ENCODE results near the gene DCX. TPM values are rescaled to one million over a fixed set of nuclear protein-coding genes. Genes with fewer than 3 reads are reported as not detected.

DCX gene
- total and polyA plus RNA-seq, 9 of the 15 experiments (the other 6 are each of a cell fraction or from before 2014, with no cell fraction given), result not detected

DNA sequence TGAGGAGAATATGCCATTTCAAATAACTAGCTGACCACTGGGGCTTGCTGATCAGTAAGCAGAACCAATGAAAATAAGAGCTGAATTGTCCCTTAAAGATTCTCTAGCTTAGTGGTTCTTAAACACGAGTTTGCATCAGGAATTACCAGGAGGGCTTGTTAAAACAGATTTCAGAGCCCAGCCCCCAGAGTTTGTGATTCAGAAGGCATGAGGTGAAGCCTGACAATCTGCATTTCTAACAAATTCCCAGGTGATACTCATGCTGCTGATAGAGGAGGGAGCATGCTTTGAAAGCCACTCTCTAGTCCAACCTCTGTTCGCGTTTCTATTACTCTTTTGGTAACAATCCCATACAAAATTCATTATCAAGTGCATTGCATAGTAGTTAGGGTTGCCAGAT lies 35.5 kb downstream of the DCX start:
- POLR2A ChIA-PET, result no interaction called here
- in situ Hi-C loops (cut with MboI), result no loop called here
- ATAC-seq, result no peak
- intact Hi-C loops (cut with micrococcal nuclease), result no loop called here
- H3K4me3 ChIP-seq, result no peak overlapping the region
- H2AFZ ChIP-seq (ENCODE audit: low read depth, low read length), result no peak overlapping the region
- H3K79me2 ChIP-seq (ENCODE audit: control insufficient read depth, insufficient read depth, low read length), result no peaks in the 10 kb centered on the region
- 0% methylated on average over 3 of the region's 3 CpGs for WGBS (ENCODE audit: insufficient coverage, low coverage, missing lambda C conversion rate)
- no peak for FAIRE-seq
- H3K9me3 ChIP-seq (replicated peaks; ENCODE audit: control insufficient read depth, insufficient read depth, low read depth, low read length), result no peaks in the 10 kb centered on the region
- no peak overlapping the region for H3K27ac ChIP-seq (ENCODE audit: extremely low read depth, low read depth, low read length)
- H4K20me1 ChIP-seq (replicated peaks; ENCODE audit: control insufficient read depth, insufficient read depth, low read length), result no peaks in the 10 kb centered on the region
- no peak for DNase-seq (ENCODE audit: extremely low read depth in 1 of 4, low spot score in 3 of 4)
- no peak for TF ChIP-seq CREB1 (IDR thresholded peaks at IDR 0.05)
- TF ChIP-seq CREB1 (CRISPR knock-in tag; IDR thresholded peaks at IDR 0.05), result no peak
- no peak for TF ChIP-seq ZNF830 (CRISPR knock-in tag; IDR thresholded peaks at IDR 0.05)
- TF ChIP-seq HIVEP1 (CRISPR knock-in tag; IDR thresholded peaks at IDR 0.05), result no peak
- no peak for TF ChIP-seq E2F5 (CRISPR knock-in tag; IDR thresholded peaks at IDR 0.05)
- TF ChIP-seq USF1 (CRISPR knock-in tag; IDR thresholded peaks at IDR 0.05), result no peak
- no peak for TF ChIP-seq POLR2G (IDR thresholded peaks at IDR 0.05; ENCODE audit: low read depth, low read length)
- no peak for TF ChIP-seq SMARCC2 (IDR thresholded peaks at IDR 0.05; ENCODE audit: low read depth)
- TF ChIP-seq CHD4 (IDR thresholded peaks at IDR 0.05; ENCODE audit: insufficient read depth, insufficient replicate concordance, low read depth, low read length, poor library complexity, severe bottlenecking), result no peak
- no peak for TF ChIP-seq ARID1B (IDR thresholded peaks at IDR 0.05)
- no peak for TF ChIP-seq FIP1L1 (IDR thresholded peaks at IDR 0.05; ENCODE audit: low read depth, low read length, poor library complexity, severe bottlenecking)
- TF ChIP-seq IRF9 (tag; IDR thresholded peaks at IDR 0.05), result no peak
- TF ChIP-seq ZNF717 (CRISPR knock-in tag; IDR thresholded peaks at IDR 0.05), result no peak
- no peak for TF ChIP-seq EP300 (IDR thresholded peaks at IDR 0.05; ENCODE audit: low read length)
- no peak for TF ChIP-seq CBX2 (IDR thresholded peaks at IDR 0.05; ENCODE audit: insufficient read depth, low read length, poor library complexity, severe bottlenecking)
- no peak for TF ChIP-seq NCOA1 (IDR thresholded peaks at IDR 0.05; ENCODE audit: low read depth)
- no peak overlapping the region for H3K4me2 ChIP-seq (ENCODE audit: insufficient read depth, low read length)
- no peaks in the 10 kb centered on the region for H3K36me3 ChIP-seq (ENCODE audit: control insufficient read depth, insufficient read depth, low read length)
- H3K4me1 ChIP-seq (replicated peaks in 1 of 2; ENCODE audit: control insufficient read depth in 2 of 2, insufficient read depth in 2 of 2, low read length in 2 of 2), result no peaks in the 10 kb centered on the region
- H3K27me3 ChIP-seq (ENCODE audit: control insufficient read depth in 2 of 2, insufficient read depth in 2 of 2, low read length in 2 of 2), result no peaks in the 10 kb centered on the region
- H3K9ac ChIP-seq (ENCODE audit: insufficient read depth in 1 of 2, low read depth in 2 of 2, low read length in 2 of 2), result no peak overlapping the region
- CTCF ChIA-PET (ENCODE audit: low intra/inter-chr PET ratio), result no interaction called here
- BruUV-seq (replicated peaks), result no TSS peak
- H3K9me1 ChIP-seq (ENCODE audit: control insufficient read depth, insufficient read depth, low read length), result no peaks in the 10 kb centered on the region

Data from K562 (cell line).